Measurements from ENCODE around the gene CLEC20A. TPM values are rescaled to one million over a fixed set of nuclear protein-coding genes. Genes with fewer than 3 reads are reported as not detected.

Gene CLEC20A
- total RNA-seq, 1 experiment from 2014 or later: not detected

DNA sequence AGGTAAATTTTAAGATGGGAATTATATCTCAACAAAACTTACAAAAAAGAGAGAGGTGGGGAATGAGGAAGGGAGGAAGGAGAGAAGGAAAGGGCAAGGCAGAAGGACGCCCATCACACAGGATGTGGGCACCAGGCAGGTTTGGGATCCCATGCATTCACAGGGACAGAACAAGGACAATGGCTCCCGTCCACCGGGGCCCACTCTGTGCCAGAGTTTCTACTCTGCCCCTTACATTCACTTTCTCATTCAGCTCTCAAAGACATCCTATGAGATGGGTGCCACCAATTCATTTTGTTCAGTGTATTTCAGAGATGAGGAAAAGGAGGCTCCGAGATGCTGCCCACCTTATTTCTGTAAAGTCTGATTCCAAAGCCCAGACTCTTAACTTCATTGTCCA, 7.4 kb downstream of the CLEC20A start:
- BruUV-seq (replicated peaks): no TSS peak
- H3F3A ChIP-seq (ENCODE audit: insufficient read depth, low read depth): no peaks in the 10 kb centered on the region
- no peak overlapping the region for H2AFZ ChIP-seq
- intact Hi-C loops (cut with micrococcal nuclease; ENCODE audit: unreplicated experiment): no loop called here
- TF ChIP-seq, protein P1, sequence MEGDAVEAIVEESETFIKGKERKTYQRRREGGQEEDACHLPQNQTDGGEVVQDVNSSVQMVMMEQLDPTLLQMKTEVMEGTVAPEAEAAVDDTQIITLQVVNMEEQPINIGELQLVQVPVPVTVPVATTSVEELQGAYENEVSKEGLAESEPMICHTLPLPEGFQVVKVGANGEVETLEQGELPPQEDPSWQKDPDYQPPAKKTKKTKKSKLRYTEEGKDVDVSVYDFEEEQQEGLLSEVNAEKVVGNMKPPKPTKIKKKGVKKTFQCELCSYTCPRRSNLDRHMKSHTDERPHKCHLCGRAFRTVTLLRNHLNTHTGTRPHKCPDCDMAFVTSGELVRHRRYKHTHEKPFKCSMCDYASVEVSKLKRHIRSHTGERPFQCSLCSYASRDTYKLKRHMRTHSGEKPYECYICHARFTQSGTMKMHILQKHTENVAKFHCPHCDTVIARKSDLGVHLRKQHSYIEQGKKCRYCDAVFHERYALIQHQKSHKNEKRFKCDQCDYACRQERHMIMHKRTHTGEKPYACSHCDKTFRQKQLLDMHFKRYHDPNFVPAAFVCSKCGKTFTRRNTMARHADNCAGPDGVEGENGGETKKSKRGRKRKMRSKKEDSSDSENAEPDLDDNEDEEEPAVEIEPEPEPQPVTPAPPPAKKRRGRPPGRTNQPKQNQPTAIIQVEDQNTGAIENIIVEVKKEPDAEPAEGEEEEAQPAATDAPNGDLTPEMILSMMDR (conservative IDR thresholded peaks at IDR 0.05): no peak
- no peak for TF ChIP-seq EZH2 (IDR thresholded peaks at IDR 0.05; ENCODE audit: low read depth)
- no peak for DNase-seq
- H3K4me2 ChIP-seq: no peak overlapping the region
- no peak overlapping the region for H3K4me3 ChIP-seq
- no peaks in the 10 kb centered on the region for H3K36me3 ChIP-seq (ENCODE audit: low read depth)
- no peak overlapping the region for H3K27ac ChIP-seq
- no peaks in the 10 kb centered on the region for H4K20me1 ChIP-seq (ENCODE audit: insufficient read depth)
- no peaks in the 10 kb centered on the region for H3K4me1 ChIP-seq (replicated peaks; ENCODE audit: insufficient read depth)
- H3K27me3 ChIP-seq (ENCODE audit: insufficient read depth, low read depth): no peaks in the 10 kb centered on the region
- H3K79me2 ChIP-seq (ENCODE audit: low read depth): no peaks in the 10 kb centered on the region
- ChIA-PET POLR2A (ENCODE audit: unreplicated experiment) (no interaction called here), CTCF (no interaction called here)
- H3K9me2 ChIP-seq (ENCODE audit: insufficient read depth): no peaks in the 10 kb centered on the region
- H3K9me3 ChIP-seq (ENCODE audit: insufficient read depth, low read depth): no peaks in the 10 kb centered on the region

GRCh38 chr1:178488393-178488792, 8.4 kb downstream of the CLEC20A start:
- TF ChIP-seq, protein P1 (conservative IDR thresholded peaks at IDR 0.05): no peak
- no peak for TF ChIP-seq EZH2 (IDR thresholded peaks at IDR 0.05; ENCODE audit: low read depth)
- POLR2A ChIA-PET (ENCODE audit: unreplicated experiment): no interaction called here
- H3K27ac ChIP-seq: no peak overlapping the region
- H3K36me3 ChIP-seq (ENCODE audit: low read depth): no peaks in the 10 kb centered on the region
- H3K4me3 ChIP-seq: no peak overlapping the region
- no peaks in the 10 kb centered on the region for H3K9me2 ChIP-seq (ENCODE audit: insufficient read depth)
- H3K27me3 ChIP-seq (ENCODE audit: insufficient read depth, low read depth): no peaks in the 10 kb centered on the region
- DNase-seq: no peak
- H3K9me3 ChIP-seq (ENCODE audit: insufficient read depth, low read depth): no peaks in the 10 kb centered on the region
- CTCF ChIA-PET: no interaction called here
- intact Hi-C loops (cut with micrococcal nuclease; ENCODE audit: unreplicated experiment): no loop called here
- no peak overlapping the region for H3K4me2 ChIP-seq
- no peaks in the 10 kb centered on the region for H3F3A ChIP-seq (ENCODE audit: insufficient read depth, low read depth)
- no TSS peak for BruUV-seq (replicated peaks)
- no peaks in the 10 kb centered on the region for H4K20me1 ChIP-seq (ENCODE audit: insufficient read depth)
- H2AFZ ChIP-seq: no peak overlapping the region
- H3K79me2 ChIP-seq (ENCODE audit: low read depth): no peaks in the 10 kb centered on the region
- H3K4me1 ChIP-seq (replicated peaks; ENCODE audit: insufficient read depth): no peaks in the 10 kb centered on the region

GRCh38 chr1:178487070-178487615, 9.6 kb downstream of the CLEC20A start:
- no peak overlapping the region for H3K4me2 ChIP-seq

More at GRCh38 chr1:178487070-178487615, 9.6 kb downstream of the CLEC20A start:
- ChIA-PET CTCF (no interaction called here), POLR2A (ENCODE audit: unreplicated experiment) (no interaction called here)
- no peaks in the 10 kb centered on the region for H4K20me1 ChIP-seq (ENCODE audit: insufficient read depth)
- TF ChIP-seq EZH2 (IDR thresholded peaks at IDR 0.05; ENCODE audit: low read depth): no peak
- TF ChIP-seq, protein P1 (conservative IDR thresholded peaks at IDR 0.05): no peak
- no peak overlapping the region for H3K4me3 ChIP-seq
- no peaks in the 10 kb centered on the region for H3F3A ChIP-seq (ENCODE audit: insufficient read depth, low read depth)
- no peaks in the 10 kb centered on the region for H3K27me3 ChIP-seq (ENCODE audit: insufficient read depth, low read depth)
- no peak overlapping the region for H2AFZ ChIP-seq
- H3K36me3 ChIP-seq (ENCODE audit: low read depth): no peaks in the 10 kb centered on the region
- no peak for DNase-seq
- no TSS peak for BruUV-seq (replicated peaks)
- H3K9me2 ChIP-seq (ENCODE audit: insufficient read depth): no peaks in the 10 kb centered on the region
- H3K4me1 ChIP-seq (replicated peaks; ENCODE audit: insufficient read depth): no peaks in the 10 kb centered on the region
- intact Hi-C loops (cut with micrococcal nuclease; ENCODE audit: unreplicated experiment): no loop called here
- no peaks in the 10 kb centered on the region for H3K79me2 ChIP-seq (ENCODE audit: low read depth)
- H3K27ac ChIP-seq: no peak overlapping the region
- no peaks in the 10 kb centered on the region for H3K9me3 ChIP-seq (ENCODE audit: insufficient read depth, low read depth)
